ENCODE results near the gene USP8. TPM values are rescaled to one million over a fixed set of nuclear protein-coding genes. Genes with fewer than 3 reads are reported as not detected.

Gene USP8
- total and polyA plus RNA-seq, 2 of the 4 experiments (the other 2 are of a cell fraction): 25.4 to 52.2 TPM

GRCh38 chr15:50503144-50503543 is 78.9 kb downstream of the USP8 start:
- WGBS, 2 experiments (ENCODE audit: extremely low coverage in 2 of 2, insufficient read length in 1 of 2): no CpG with 5 or more reads among the region's 7 CpGs
- peaks cover 14% of the 10 kb centered on the region for H3K36me3 ChIP-seq (ENCODE audit: control insufficient read depth, insufficient read depth, low read length)

More at GRCh38 chr15:50503144-50503543, 78.9 kb downstream of the USP8 start:
- no peak overlapping the region for H3K4me2 ChIP-seq (ENCODE audit: low read depth, low read length)
- no peaks in the 10 kb centered on the region for H3K4me1 ChIP-seq (ENCODE audit: control insufficient read depth, insufficient read depth, low read length)
- H3K79me1 ChIP-seq (ENCODE audit: low read depth in 1 of 2, low read length in 2 of 2): no peaks in the 10 kb centered on the region; a peak in 1 of 4 replicates
- POLR2A ChIA-PET (ENCODE audit: unreplicated experiment): no interaction called here
- no peak overlapping the region for H2AK5ac ChIP-seq (ENCODE audit: low read depth, low read length)
- no peak overlapping the region for H3K9ac ChIP-seq (ENCODE audit: low read depth, low read length)
- no peak overlapping the region for H3K18ac ChIP-seq (ENCODE audit: low read depth, low read length)
- CTCF ChIA-PET: no interaction called here
- H2BK5ac ChIP-seq (ENCODE audit: low read depth, low read length, poor library complexity, severe bottlenecking): no peak overlapping the region
- H2BK20ac ChIP-seq (ENCODE audit: low read depth, low read length): no peak overlapping the region
- no peak overlapping the region for H3K27ac ChIP-seq (ENCODE audit: insufficient read depth, low read length)
- no peak overlapping the region for H2AFZ ChIP-seq (replicated peaks; ENCODE audit: low read length, poor library complexity)
- no peak for DNase-seq
- in situ Hi-C loops (cut with MboI; ENCODE audit: low sequenced_read_pairs): no loop called here
- H2BK120ac ChIP-seq (ENCODE audit: low read depth, low read length): no peak overlapping the region
- H4K5ac ChIP-seq (ENCODE audit: low read depth, low read length): no peak overlapping the region
- H3K14ac ChIP-seq (replicated peaks; ENCODE audit: low read depth, low read length): no peak overlapping the region
- TF ChIP-seq RFX5 (IDR thresholded peaks at IDR 0.05; ENCODE audit: low read depth, low read length): no peak
- TF ChIP-seq MAFK (IDR thresholded peaks at IDR 0.05; ENCODE audit: low read depth, low read length): no peak
- TF ChIP-seq USF2 (IDR thresholded peaks at IDR 0.05; ENCODE audit: low read depth, low read length): no peak
- TF ChIP-seq MAZ (IDR thresholded peaks at IDR 0.05; ENCODE audit: borderline replicate concordance, low read depth, low read length): no peak
- TF ChIP-seq CHD1 (IDR thresholded peaks at IDR 0.05; ENCODE audit: low read depth, low read length): no peak
- TF ChIP-seq RCOR1 (IDR thresholded peaks at IDR 0.05; ENCODE audit: insufficient replicate concordance, low read length): no peak
- no peak for TF ChIP-seq POLR2A (IDR thresholded peaks at IDR 0.05; ENCODE audit: low read depth, low read length)
- TF ChIP-seq SMC3 (IDR thresholded peaks at IDR 0.05; ENCODE audit: low read depth, low read length): no peak
- no peak for TF ChIP-seq BHLHE40 (IDR thresholded peaks at IDR 0.05; ENCODE audit: low read depth, low read length)
- TF ChIP-seq CEBPB (IDR thresholded peaks at IDR 0.05; ENCODE audit: low read depth, low read length): no peak
- TF ChIP-seq CTCF (conservative IDR thresholded peaks at IDR 0.05; ENCODE audit: low read depth, low read length): no peak
- no peak for TF ChIP-seq RAD21 (IDR thresholded peaks at IDR 0.05; ENCODE audit: low read length)
- no peak for TF ChIP-seq FOS (IDR thresholded peaks at IDR 0.05; ENCODE audit: low read depth, low read length)
- TF ChIP-seq NFE2L2 (IDR thresholded peaks at IDR 0.05; ENCODE audit: low read depth, low read length): no peak
- TF ChIP-seq MXI1 (IDR thresholded peaks at IDR 0.05; ENCODE audit: borderline replicate concordance, low read depth, low read length): no peak
- no peak overlapping the region for H3K56ac ChIP-seq (ENCODE audit: extremely low read depth, insufficient read depth, low read length)
- no peaks in the 10 kb centered on the region for H3K9me3 ChIP-seq (ENCODE audit: control insufficient read depth, insufficient read depth, low read length)
- ATAC-seq (ENCODE audit: low read depth): no peak
- no peaks in the 10 kb centered on the region for H3K27me3 ChIP-seq (ENCODE audit: control insufficient read depth, insufficient read depth, low read length)
- no peak overlapping the region for H3K4me3 ChIP-seq (ENCODE audit: insufficient read depth, low read depth, low read length)
- no peaks in the 10 kb centered on the region for H4K20me1 ChIP-seq (ENCODE audit: insufficient read depth, low read length)
- no peak overlapping the region for H4K8ac ChIP-seq (ENCODE audit: low read depth in 2 of 2, low read length in 2 of 2)
- H3K9me1 ChIP-seq (ENCODE audit: insufficient read depth, low read length): no peaks in the 10 kb centered on the region
- no TSS peak for BruUV-seq (replicated peaks)
- intact Hi-C loops (cut with micrococcal nuclease): no loop called here
- no peak overlapping the region for H2BK15ac ChIP-seq (ENCODE audit: low read depth, low read length)
- dilution Hi-C loops (cut with HindIII; ENCODE audit: low sequenced_read_pairs, unreplicated experiment): no loop called here
- H2AK9ac ChIP-seq (replicated peaks; ENCODE audit: low read depth, low read length, poor library complexity): no peak overlapping the region
- H3K23ac ChIP-seq (ENCODE audit: low read depth, low read length): no peak overlapping the region
- H4K91ac ChIP-seq (ENCODE audit: insufficient read depth, low read depth, low read length): no peak overlapping the region
- no peak overlapping the region for H3K4ac ChIP-seq (ENCODE audit: low read depth, low read length)
